ENCODE results near the gene EPHB4.

The EPHB4 gene

DNA sequence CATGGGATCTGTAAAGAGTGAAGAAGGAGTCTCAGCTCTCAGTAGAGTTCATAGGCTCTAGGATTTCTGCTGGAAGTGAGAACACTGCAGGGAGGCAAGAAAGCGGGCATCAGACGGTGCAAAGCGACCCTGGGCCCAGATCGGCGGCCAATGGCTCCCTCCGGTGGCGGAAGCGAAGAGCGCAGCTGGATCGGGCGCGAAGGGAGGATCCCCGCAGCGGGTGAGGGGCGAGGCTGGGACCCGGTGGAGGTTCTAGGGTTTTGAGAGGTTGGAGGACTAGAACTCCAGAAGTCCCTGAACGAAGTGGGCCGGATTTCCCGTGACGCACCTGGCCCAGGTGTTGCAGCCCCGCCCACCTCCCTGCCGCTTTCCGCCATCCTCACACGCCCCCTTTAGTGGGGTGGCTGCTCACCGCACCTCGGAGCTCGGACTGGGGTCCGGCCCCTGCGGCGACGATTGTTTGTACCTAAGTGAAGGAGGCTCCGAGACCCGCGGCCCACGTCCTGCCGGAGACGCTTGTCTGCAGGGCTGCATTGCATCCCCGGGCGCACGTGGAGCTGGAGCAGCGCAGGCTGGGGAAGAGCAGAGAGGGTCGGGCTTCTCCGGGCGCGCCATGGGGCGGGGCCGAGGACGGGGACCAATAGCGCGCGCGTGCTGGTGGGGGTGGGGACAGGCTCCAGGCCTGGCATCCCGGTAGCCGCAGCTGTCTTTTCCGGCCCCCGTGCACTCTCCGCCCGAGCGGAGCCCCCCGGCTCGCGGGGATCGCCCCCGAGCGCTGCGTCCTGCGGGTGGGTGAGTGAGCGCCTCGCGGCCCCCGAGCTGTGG, 24.9 kb upstream of the EPHB4 start, which contains the start of gene SLC12A9:
Gene SLC12A9 (plus strand): TSS at position 666 of the 825 bp plus-strand sequence. CDS start 1,485 bp downstream, outside the sequence.
- peak within 1 kb of the TSS; percentile 88 for H3K27ac ChIP-seq
- TF ChIP-seq, protein P1, sequence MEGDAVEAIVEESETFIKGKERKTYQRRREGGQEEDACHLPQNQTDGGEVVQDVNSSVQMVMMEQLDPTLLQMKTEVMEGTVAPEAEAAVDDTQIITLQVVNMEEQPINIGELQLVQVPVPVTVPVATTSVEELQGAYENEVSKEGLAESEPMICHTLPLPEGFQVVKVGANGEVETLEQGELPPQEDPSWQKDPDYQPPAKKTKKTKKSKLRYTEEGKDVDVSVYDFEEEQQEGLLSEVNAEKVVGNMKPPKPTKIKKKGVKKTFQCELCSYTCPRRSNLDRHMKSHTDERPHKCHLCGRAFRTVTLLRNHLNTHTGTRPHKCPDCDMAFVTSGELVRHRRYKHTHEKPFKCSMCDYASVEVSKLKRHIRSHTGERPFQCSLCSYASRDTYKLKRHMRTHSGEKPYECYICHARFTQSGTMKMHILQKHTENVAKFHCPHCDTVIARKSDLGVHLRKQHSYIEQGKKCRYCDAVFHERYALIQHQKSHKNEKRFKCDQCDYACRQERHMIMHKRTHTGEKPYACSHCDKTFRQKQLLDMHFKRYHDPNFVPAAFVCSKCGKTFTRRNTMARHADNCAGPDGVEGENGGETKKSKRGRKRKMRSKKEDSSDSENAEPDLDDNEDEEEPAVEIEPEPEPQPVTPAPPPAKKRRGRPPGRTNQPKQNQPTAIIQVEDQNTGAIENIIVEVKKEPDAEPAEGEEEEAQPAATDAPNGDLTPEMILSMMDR (IDR thresholded peaks at IDR 0.05): peak; percentile 96
- TF ChIP-seq ZFX (IDR thresholded peaks at IDR 0.05; ENCODE audit: borderline replicate concordance): no peak

DNA sequence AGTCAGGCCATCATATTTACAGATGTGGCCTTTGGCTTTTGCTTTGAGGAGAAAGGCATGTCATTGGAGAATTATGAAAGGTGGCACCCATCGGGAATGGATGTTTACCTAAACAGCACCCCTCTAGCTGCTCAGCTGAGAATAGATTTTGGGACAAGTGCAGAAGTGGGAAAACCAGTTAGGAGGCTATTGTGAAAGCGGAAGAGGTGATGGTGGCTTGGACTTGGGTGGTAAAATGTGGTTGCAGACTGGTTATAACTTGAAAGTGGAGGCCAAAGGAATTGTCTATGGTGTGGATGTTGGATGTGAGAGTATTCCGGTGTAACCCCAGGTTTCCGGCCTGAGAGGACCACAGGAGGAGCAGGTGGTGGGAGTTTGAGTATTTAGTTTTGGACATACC, 20.0 kb upstream of the EPHB4 start:
- H3K27ac ChIP-seq: no peak overlapping the region
- TF ChIP-seq ZFX (IDR thresholded peaks at IDR 0.05; ENCODE audit: borderline replicate concordance): no peak
- TF ChIP-seq, protein P1 (IDR thresholded peaks at IDR 0.05): no peak

DNA sequence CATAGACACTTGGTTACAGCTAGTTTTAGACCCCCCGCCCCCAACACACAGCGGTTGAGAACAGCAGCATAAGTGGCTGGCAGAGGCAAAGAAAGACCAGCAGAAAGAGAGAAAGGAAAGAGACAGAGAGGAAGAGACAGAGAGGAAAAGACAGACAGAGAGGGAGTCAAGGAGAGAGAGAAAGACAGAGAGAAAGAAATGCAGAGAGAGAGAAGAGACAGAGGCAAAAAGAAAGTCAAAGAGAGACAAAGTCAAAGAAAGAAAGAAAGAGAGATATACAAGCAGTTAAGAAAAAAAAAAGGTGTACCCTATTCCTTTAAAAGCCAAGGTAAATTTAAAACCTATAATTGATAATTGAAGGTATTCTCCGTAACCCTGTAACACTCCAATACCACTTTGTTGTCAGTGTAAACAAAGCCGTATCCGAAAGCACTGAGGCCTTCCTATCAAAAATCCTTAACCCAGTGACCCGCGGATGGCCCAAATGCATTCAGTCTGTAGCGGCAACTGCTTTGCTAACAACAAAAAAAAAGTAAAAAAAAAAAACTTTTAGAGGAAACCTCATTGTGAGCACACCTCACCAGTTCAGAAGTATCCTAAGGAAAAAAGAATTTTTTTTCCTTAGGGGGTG, 13.3 kb upstream of the EPHB4 start:
- TF ChIP-seq ZFX (IDR thresholded peaks at IDR 0.05; ENCODE audit: borderline replicate concordance): no peak
- TF ChIP-seq, protein P1 (IDR thresholded peaks at IDR 0.05): no peak
- H3K27ac ChIP-seq: no peak overlapping the region

DNA sequence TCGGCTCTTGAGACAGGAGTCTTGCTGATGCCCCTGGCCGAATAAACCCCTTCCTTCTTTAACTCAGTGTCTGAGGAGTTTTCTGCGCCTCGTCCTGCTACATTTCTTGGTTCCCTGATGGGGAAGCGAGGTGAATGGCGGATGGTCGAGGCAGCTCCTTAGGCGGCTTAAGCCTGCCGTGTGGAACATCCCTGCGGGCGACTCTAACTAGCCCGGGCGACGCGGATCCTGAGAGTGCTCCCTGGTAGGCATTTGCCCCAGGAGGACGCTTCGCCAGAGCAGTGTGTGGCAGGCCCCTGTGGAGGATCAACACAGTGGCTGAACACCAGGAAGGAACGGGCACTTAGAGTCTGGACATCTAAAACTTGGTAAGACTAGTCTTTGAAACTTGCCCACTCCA, 12.0 kb upstream of the EPHB4 start:
- TF ChIP-seq ZFX (IDR thresholded peaks at IDR 0.05; ENCODE audit: borderline replicate concordance): no peak
- TF ChIP-seq, protein P1 (IDR thresholded peaks at IDR 0.05): no peak
- H3K27ac ChIP-seq: no peak overlapping the region

DNA sequence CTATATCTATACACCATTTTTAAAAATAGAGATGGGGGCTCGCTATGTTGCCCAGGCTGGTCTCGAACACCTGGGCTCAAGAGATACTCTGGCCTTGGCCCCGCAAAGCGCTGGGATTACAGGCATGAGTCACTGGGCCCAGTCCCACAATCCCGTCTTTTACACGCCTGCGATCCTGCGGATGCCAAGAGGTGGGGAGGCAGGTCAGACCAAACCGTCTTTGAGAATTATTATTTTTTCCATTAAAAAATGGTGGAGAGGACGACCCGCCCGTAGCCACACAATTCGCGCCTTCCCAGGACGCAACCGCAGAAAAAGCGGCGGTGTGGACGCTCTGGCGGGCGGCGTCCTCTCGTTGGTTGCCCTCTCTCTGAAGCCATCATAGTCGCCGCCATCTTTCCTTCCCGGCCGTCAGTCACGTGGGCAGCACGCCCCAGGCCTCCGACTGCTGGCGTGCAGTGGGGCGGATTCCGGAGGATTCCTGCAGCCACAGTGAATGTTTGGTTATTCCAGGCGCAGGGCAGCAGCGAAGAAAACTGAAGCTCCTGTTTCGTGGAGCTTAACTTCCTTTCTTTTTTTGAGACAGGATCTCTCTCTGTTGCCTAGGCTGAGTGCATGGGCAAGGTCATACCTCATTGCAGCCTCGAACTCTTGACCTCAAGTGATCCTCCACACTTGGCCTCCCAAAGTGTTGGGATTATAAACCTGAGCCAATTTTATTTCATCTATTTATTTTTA, 9.9 kb upstream of the EPHB4 start:
- TF ChIP-seq, protein P1 (IDR thresholded peaks at IDR 0.05): no peak
- no peak for TF ChIP-seq ZFX (IDR thresholded peaks at IDR 0.05; ENCODE audit: borderline replicate concordance)
- peak overlapping the region; percentile 81 for H3K27ac ChIP-seq

DNA sequence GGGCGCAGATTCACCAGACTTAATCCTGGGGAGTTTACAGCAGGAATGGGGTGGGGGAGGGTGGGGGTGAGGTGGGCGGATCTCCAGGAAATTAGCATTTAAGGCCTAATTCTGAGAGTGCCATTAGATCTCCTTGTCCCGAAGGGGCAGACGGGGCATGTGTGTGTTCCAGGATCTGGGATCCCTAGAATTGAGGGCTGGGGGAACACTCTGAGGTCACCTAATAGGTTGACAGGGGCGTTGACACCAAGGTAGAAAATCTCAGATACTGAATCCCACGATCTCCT, 9.4 kb upstream of the EPHB4 start:
- H3K27ac ChIP-seq: peak overlapping the region; percentile 81
- TF ChIP-seq, protein P1 (IDR thresholded peaks at IDR 0.05): no peak
- TF ChIP-seq ZFX (IDR thresholded peaks at IDR 0.05; ENCODE audit: borderline replicate concordance): no peak
